Activated T-helper 1 cell treated with Interleukin-2 at 50 U/mL for 16 hours (primary cell): ENCODE measurements around the gene CRY2.
"Not testable (repeated sequence)": the region's sequence is repeated elsewhere in the genome, so short reads cannot be mapped to it uniquely, and the experiment has no call there.

Source experiments
- DNase-seq: peaks from one replicate; pipeline ENCODE4 v3.0.0-alpha.2; 2020; ENCODE audit warnings: low read depth

Gene CRY2

GRCh38 chr11:45899448-45900174 lies 52.3 kb downstream of the CRY2 start:
- no peak for DNase-seq

- not testable (repeated sequence) for DNase-seq
Measured at GRCh38 chr11:45900175-45900800, 53.0 kb downstream of the CRY2 start.

- DNase-seq: no peak
Measured at GRCh38 chr11:45900916-45901617, 53.8 kb downstream of the CRY2 start.

- no peak for DNase-seq
Measured at GRCh38 chr11:45901626-45902025, 54.4 kb downstream of the CRY2 start.

GRCh38 chr11:45902452-45903380 lies 55.4 kb downstream of the CRY2 start:
- no peak for DNase-seq

GRCh38 chr11:45904309-45904915 lies 57.1 kb downstream of the CRY2 start:
- DNase-seq: no peak

- DNase-seq: no peak
Measured at GRCh38 chr11:45905095-45905494, 57.8 kb downstream of the CRY2 start.

GRCh38 chr11:45905576-45905975 lies 58.3 kb downstream of the CRY2 start:
- DNase-seq: not testable (repeated sequence)

- DNase-seq: no peak
Measured at GRCh38 chr11:45906096-45906682, 58.9 kb downstream of the CRY2 start.

GRCh38 chr11:45906965-45907611 lies 59.8 kb downstream of the CRY2 start, which contains the start of gene FREY1:
TSS of gene FREY1 (minus strand) at chr11:45907271. CDS start at chr11:45907245, 26 bp downstream.
- no peak for DNase-seq

GRCh38 chr11:45907911-45908370 lies 60.7 kb downstream of the CRY2 start:
- no peak for DNase-seq

- DNase-seq: no peak
Measured at GRCh38 chr11:45909594-45910475, 62.6 kb downstream of the CRY2 start.

- DNase-seq: no peak
Measured at GRCh38 chr11:45910623-45911022, 63.3 kb downstream of the CRY2 start.

- no peak for DNase-seq
Measured at GRCh38 chr11:45913514-45913913, 66.2 kb downstream of the CRY2 start.

GRCh38 chr11:45913942-45914635 lies 66.8 kb downstream of the CRY2 start:
- no peak for DNase-seq

GRCh38 chr11:45915446-45915845 lies 68.2 kb downstream of the CRY2 start:
- DNase-seq: no peak

- no peak for DNase-seq
Measured at GRCh38 chr11:45917286-45917622, 70.0 kb downstream of the CRY2 start.

- peak; percentile 90 for DNase-seq
Measured at GRCh38 chr11:45917623-45918330, 70.5 kb downstream of the CRY2 start, which contains the start of gene PEX16. TSS of gene PEX16 (minus strand) at chr11:45917877. CDS start at chr11:45917811, 66 bp downstream.
